Fibroblast of lung (primary cell): Measurements from ENCODE around the gene CSK. TPM values are rescaled to one million over a fixed set of nuclear protein-coding genes. Genes with fewer than 3 reads are reported as not detected.

ENCODE experiments used
- DNase-seq, 2 donors: peaks; one replicate each; pipeline versions ENCODE4 v3.0.0 to v3.0.0-alpha.2; 2010; ENCODE audit warnings: low read depth in 2 of 2
- H2AFZ ChIP-seq: 2 replicates; pipeline ENCODE4 v1.5.1; 2012; ENCODE audit warnings: low read length, control low read depth, inconsistent platforms
- H3K27ac ChIP-seq: 2 replicates; pipeline ENCODE4 v1.5.1; 2011; ENCODE audit warnings: low read length, control low read depth; ENCODE audit not compliant: insufficient read depth
- H3K27me3 ChIP-seq: 2 replicates; pipeline ENCODE4 v1.5.1; 2011; ENCODE audit warnings: mild to moderate bottlenecking, low read length; ENCODE audit not compliant: control insufficient read depth, insufficient read depth
- H3K36me3 ChIP-seq: 2 replicates; pipeline ENCODE4 v1.5.1; 2011; ENCODE audit warnings: low read length; ENCODE audit not compliant: control insufficient read depth, insufficient read depth
- H3K4me1 ChIP-seq: 2 replicates; pipeline ENCODE4 v1.5.1; 2011; ENCODE audit warnings: low read length; ENCODE audit not compliant: control insufficient read depth, insufficient read depth; ENCODE audit errors: extremely low read depth
- H3K4me2 ChIP-seq: 2 replicates; pipeline ENCODE4 v1.5.1; 2011; ENCODE audit warnings: low read length, control low read depth; ENCODE audit not compliant: insufficient read depth; ENCODE audit errors: extremely low read depth
- H3K4me3 ChIP-seq, 4 experiments: fragments of 200-600 bp in 1 of 4; sonication (generic) in 1 of 4; replicated peaks in 1 of 4; 2 replicates each; pipeline ENCODE4 v1.5.1; 2011 to 2016; ENCODE audit warnings: low read length in 4 of 4, low read depth in 3 of 4, mild to moderate bottlenecking in 3 of 4, control low read depth in 2 of 4, inconsistent platforms in 1 of 4, mixed read lengths in 1 of 4; ENCODE audit not compliant: insufficient read depth in 1 of 4; ENCODE audit errors: control extremely low read depth in 1 of 4
- H3K79me2 ChIP-seq: 2 replicates; pipeline ENCODE4 v1.5.1; 2012; ENCODE audit warnings: mild to moderate bottlenecking, low read length, inconsistent platforms; ENCODE audit not compliant: control insufficient read depth, insufficient read depth
- H3K9ac ChIP-seq: 2 replicates; pipeline ENCODE4 v1.5.1; 2011; ENCODE audit warnings: mild to moderate bottlenecking, low read length, control low read depth; ENCODE audit not compliant: insufficient read depth
- H3K9me3 ChIP-seq: 2 replicates; pipeline ENCODE4 v1.5.1; 2012; ENCODE audit warnings: low read depth, low read length; ENCODE audit not compliant: control insufficient read depth, insufficient read depth
- H4K20me1 ChIP-seq: 2 replicates; pipeline ENCODE4 v1.5.1; 2011; ENCODE audit warnings: low read length; ENCODE audit not compliant: control insufficient read depth, insufficient read depth; ENCODE audit errors: extremely low read depth
- EZH2 ChIP-seq: IDR thresholded peaks from 2 replicates; pipeline ENCODE4 v1.5.1; 2012; ENCODE audit warnings: low read length, control low read depth, mild to moderate bottlenecking; ENCODE audit errors: missing control alignments
- polyA plus RNA-seq, 2 donors: library from polyadenylated mRNA; depleted of rRNA in 1 of 2; stranded (reverse) in 1 of 2; unstranded in 1 of 2; fragments of >200 nt; gene quantifications; 2 replicates each; pipeline ENCODE4 v1.2.1, GENCODE V29; 2011 to 2012; ENCODE audit warnings: missing spikeins in 1 of 2
- total RNA-seq: library from RNA; depleted of rRNA; stranded (reverse); fragments of >200 nt; gene quantifications from 2 replicates; pipeline ENCODE4 v1.2.1, GENCODE V29; 2014
- TF ChIP-seq, protein P1 (sequence below), 2 donors: IDR thresholded peaks in 1 of 2; conservative IDR thresholded peaks in 1 of 2; 1 replicate in 1 of 2; 2 replicates in 1 of 2; pipeline ENCODE4 v1.5.1; 2011 to 2012; ENCODE audit warnings: low read length in 2 of 2, control low read depth in 1 of 2, inconsistent platforms in 1 of 2, low read depth in 1 of 2, mild to moderate bottlenecking in 1 of 2

CSK gene
- total and polyA plus RNA-seq, 2 donors (not counting 1 experiment from before 2014, with no cell fraction given): 21.5 to 22.0 TPM

DNA sequence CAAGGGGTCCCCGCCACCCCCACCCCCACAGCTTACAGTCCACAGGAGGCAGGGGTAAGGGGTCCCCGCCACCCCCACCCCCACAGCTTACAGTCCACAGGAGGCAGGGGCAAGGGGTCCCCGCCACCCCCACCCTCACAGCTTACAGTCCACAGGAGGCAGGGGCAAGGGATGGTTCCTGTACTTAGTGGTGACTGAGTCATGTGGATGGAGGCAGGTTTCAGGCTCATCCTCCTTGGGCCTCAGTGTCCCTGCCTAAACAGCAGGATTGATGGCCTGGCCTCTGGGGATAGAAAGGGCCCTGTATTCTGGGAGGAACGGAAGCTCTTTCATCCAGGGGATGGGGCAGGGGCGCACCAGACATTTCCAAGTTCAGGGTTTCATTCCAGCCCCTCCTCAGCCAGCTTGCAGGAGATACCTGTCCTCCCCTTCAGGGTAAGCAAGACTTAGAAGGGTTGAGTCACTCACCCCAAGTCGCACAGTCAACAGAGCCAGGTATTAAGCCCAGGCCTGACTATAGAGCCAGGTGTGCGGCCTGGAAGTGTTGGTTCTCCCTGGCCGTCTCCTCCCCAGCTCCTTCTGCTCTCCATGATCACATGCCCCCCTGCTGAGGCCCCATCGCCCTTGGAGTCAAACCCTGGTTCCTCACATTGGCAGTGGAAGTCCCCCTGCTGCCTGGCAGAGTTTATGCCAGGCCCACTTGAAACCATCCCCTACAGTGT lies 12.5 kb downstream of the CSK start:
- Histone ChIP-seq H3K4me3 (no peak overlapping the region), H3K27me3 (no peaks in the 10 kb centered on the region), H3K4me1 (peaks cover 22% of the 10 kb centered on the region), H3K9me3 (no peaks in the 10 kb centered on the region), H3K9ac (no peak overlapping the region), H3K4me2 (no peak overlapping the region), H4K20me1 (no peaks in the 10 kb centered on the region), H3K27ac (no peak overlapping the region), H3K79me2 (peaks cover 51% of the 10 kb centered on the region), H3K36me3 (peaks cover 8% of the 10 kb centered on the region), H2AFZ (no peak overlapping the region)
- no peak for DNase-seq
- TF ChIP-seq, protein P1, sequence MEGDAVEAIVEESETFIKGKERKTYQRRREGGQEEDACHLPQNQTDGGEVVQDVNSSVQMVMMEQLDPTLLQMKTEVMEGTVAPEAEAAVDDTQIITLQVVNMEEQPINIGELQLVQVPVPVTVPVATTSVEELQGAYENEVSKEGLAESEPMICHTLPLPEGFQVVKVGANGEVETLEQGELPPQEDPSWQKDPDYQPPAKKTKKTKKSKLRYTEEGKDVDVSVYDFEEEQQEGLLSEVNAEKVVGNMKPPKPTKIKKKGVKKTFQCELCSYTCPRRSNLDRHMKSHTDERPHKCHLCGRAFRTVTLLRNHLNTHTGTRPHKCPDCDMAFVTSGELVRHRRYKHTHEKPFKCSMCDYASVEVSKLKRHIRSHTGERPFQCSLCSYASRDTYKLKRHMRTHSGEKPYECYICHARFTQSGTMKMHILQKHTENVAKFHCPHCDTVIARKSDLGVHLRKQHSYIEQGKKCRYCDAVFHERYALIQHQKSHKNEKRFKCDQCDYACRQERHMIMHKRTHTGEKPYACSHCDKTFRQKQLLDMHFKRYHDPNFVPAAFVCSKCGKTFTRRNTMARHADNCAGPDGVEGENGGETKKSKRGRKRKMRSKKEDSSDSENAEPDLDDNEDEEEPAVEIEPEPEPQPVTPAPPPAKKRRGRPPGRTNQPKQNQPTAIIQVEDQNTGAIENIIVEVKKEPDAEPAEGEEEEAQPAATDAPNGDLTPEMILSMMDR (conservative IDR thresholded peaks at IDR 0.05 in 1 of 2, IDR thresholded peaks at IDR 0.05 in 1 of 2; ENCODE audit: low read depth in 1 of 2, low read length in 2 of 2): no peak
- no peak for TF ChIP-seq EZH2

DNA sequence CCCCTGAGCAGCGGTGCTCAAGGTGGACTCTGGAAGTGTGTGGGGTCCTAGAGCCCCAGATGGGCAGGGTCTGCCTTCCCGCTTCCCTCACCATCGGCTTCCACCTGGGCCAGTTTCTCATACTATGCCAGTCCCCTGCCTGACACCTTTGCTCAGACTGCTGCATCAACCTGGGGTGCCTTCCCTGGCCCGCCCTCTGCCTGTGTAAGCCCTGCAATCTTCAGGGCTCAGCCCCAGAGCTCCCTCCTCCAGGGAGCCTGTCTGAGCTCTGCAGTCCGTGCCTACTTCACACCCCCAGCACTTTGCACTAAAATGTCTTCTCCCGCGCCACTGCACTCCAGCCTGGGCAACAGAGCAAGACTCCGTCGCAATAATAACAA lies 13.1 kb downstream of the CSK start:
- Histone ChIP-seq H3K36me3 (peaks cover 11% of the 10 kb centered on the region), H3K9ac (no peak overlapping the region), H3K9me3 (no peaks in the 10 kb centered on the region), H3K4me3 (no peak overlapping the region), H3K4me1 (peaks cover 19% of the 10 kb centered on the region), H4K20me1 (no peaks in the 10 kb centered on the region), H3K79me2 (peaks cover 47% of the 10 kb centered on the region), H2AFZ (no peak overlapping the region), H3K27me3 (no peaks in the 10 kb centered on the region), H3K4me2 (no peak overlapping the region), H3K27ac (no peak overlapping the region)
- TF ChIP-seq, protein P1 (conservative IDR thresholded peaks at IDR 0.05 in 1 of 2, IDR thresholded peaks at IDR 0.05 in 1 of 2; ENCODE audit: low read depth in 1 of 2, low read length in 2 of 2): no peak
- no peak for TF ChIP-seq EZH2
- no peak for DNase-seq

DNA sequence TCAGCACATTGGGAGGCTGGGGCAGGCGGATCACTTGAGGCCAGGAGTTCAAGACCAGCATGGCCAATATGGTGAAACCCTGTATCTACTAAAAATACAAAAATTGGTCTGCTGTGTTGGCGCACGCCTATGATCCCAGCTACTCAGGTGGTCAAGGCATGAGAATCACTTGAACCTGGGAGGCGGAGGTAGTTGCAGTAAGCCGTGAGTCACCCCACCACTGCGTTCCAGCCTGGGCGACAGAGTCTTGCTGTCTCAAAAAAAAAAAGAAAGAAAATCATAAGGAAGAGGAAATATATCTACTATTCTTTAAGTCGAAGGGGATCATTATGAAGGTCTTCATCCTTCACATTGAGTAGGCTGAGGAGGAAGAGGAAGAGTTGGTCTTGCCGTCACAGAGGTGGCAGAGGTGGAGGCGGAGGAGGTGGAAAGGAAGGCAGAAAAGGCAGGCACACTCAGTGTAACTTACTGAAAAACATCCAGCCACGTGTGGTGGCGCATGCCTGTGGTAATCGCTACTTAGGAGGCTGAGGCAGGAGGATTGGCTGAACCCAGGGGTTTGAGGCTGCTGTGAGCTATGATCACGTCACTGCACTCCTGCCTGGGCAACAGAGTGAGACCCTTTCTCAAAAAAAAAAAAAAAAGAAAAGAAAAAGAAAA lies 14.2 kb downstream of the CSK start:
- Histone ChIP-seq H3K79me2 (peaks cover 47% of the 10 kb centered on the region), H3K4me1 (peaks cover 14% of the 10 kb centered on the region), H3K36me3 (peaks cover 11% of the 10 kb centered on the region), H3K9ac (no peak overlapping the region), H3K27me3 (no peaks in the 10 kb centered on the region), H3K4me3 (no peak overlapping the region), H3K4me2 (no peak overlapping the region), H3K9me3 (no peaks in the 10 kb centered on the region), H2AFZ (no peak overlapping the region), H4K20me1 (no peaks in the 10 kb centered on the region), H3K27ac (no peak overlapping the region)
- peak in 1 of 2 donors; percentile 16 for DNase-seq
- TF ChIP-seq EZH2: no peak
- TF ChIP-seq, protein P1 (conservative IDR thresholded peaks at IDR 0.05 in 1 of 2, IDR thresholded peaks at IDR 0.05 in 1 of 2; ENCODE audit: low read depth in 1 of 2, low read length in 2 of 2): no peak
